ENCODE results near the gene ELAVL3.
"Not testable (repeated sequence)": the region's sequence is repeated elsewhere in the genome, so short reads cannot be mapped to it uniquely, and the experiment has no call there.

DNA sequence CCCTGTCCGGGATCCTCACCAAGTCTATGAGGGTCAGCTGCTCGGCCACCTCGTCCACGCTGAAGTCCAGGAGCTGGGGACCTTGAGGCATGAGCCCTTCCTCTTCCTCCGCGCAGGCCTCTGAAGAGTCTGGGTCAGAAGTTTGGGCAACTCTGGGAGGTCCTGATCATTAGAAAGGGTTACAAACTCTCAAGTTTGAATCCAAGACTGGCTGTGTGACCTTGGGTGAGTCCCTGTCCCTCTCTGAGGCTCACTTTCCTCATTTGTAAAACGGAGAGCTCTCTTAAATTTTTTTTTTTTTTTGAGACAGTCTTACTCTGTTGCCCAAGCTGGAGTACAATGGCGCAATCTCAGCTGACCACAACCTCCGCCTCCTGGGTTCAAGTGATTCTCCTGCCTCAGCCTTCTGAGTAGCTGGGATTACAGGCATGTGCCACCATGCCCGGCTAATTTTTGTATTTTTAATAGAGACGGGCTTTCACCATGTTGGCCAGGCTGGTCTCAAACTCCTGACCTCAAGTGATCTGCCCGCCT, 74.1 kb downstream of the ELAVL3 start:
- TF ChIP-seq CTCF, POLR2A (IDR thresholded peaks at IDR 0.05): not testable (repeated sequence)
